ENCODE results near the gene DLGAP1.

DNA sequence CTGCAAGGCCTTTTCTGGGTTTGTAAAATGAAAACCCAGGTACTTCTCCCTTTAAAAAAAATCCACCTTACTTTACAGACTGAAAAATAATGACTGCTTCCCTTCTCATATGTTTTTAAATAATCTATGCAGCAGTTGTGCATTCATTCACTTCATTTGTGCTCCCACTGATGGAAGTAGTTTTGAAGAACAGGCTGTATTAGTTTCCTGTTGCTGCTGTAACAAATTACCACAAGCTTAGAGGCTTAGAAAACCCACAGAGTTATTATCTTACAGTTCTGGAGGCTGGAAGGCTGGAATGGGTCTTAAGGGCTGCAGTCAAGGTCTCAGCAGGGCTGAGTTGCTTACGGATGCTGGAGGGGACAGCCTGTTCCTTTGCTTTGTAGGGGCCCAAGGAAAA is 670.2 kb downstream of the DLGAP1 start:
- TF ChIP-seq MAX (IDR thresholded peaks at IDR 0.05): no peak
- TF ChIP-seq FOXM1 (IDR thresholded peaks at IDR 0.05; ENCODE audit: borderline replicate concordance, low read depth): no peak
- TF ChIP-seq ZBTB7A (IDR thresholded peaks at IDR 0.05; ENCODE audit: low read depth): no peak
- no peak for TF ChIP-seq EGR1 (IDR thresholded peaks at IDR 0.05)

Measured in Ishikawa (cell line).